NOMO-1 (cell line): ENCODE measurements around the gene TMSB4X.
"Not testable (repeated sequence)": the region's sequence is repeated elsewhere in the genome, so short reads cannot be mapped to it uniquely, and the experiment has no call there.

Experiments
- DNase-seq, 2 experiments: peaks; one replicate each; lab custom pipeline; 2025; ENCODE audit not compliant: unreplicated experiment in 2 of 2; lab: John Stamatoyannopoulos, UW

Gene TMSB4X

GRCh38 chrX:12974796-12975669, at the start of gene TMSB4X:
TSS of gene TMSB4X (plus strand) at chrX:12975110.
- DNase-seq, result peak; percentile 83 to 89

GRCh38 chrX:12929701-12930100, 45.2 kb upstream of the TMSB4X start:
- peak in 1 of 2 experiments; percentile 13 for DNase-seq

- no peak for DNase-seq
These were observed 44.8 kb upstream of the TMSB4X start for GRCh38 chrX:12930150-12930549.

GRCh38 chrX:12932244-12932643, 42.7 kb upstream of the TMSB4X start:
- DNase-seq, result no peak

GRCh38 chrX:12934850-12935249, 40.1 kb upstream of the TMSB4X start:
- DNase-seq, result no peak

GRCh38 chrX:12936947-12937346, 38.0 kb upstream of the TMSB4X start:
- no peak for DNase-seq

GRCh38 chrX:12940471-12940870, 34.4 kb upstream of the TMSB4X start:
- not testable (repeated sequence) for DNase-seq

GRCh38 chrX:12943592-12943991, 31.3 kb upstream of the TMSB4X start:
- DNase-seq, result not testable (repeated sequence)

GRCh38 chrX:12944452-12944851, 30.5 kb upstream of the TMSB4X start:
- not testable (repeated sequence) for DNase-seq

GRCh38 chrX:12945494-12945893, 29.4 kb upstream of the TMSB4X start:
- DNase-seq, result no peak

- no peak for DNase-seq
These were observed 28.5 kb upstream of the TMSB4X start for GRCh38 chrX:12946406-12946805.

- DNase-seq, result peak; percentile 73 to 84
These were observed 27.9 kb upstream of the TMSB4X start for GRCh38 chrX:12946838-12947544.

- DNase-seq, result no peak
These were observed 27.2 kb upstream of the TMSB4X start for GRCh38 chrX:12947545-12948235.

GRCh38 chrX:12948495-12948894, 26.4 kb upstream of the TMSB4X start:
- no peak for DNase-seq

- no peak for DNase-seq
These were observed 25.5 kb upstream of the TMSB4X start for GRCh38 chrX:12949205-12949926.

- DNase-seq, result peak; percentile 90 to 92
These were observed 24.8 kb upstream of the TMSB4X start for GRCh38 chrX:12949927-12950656.

GRCh38 chrX:12950851-12951594, 23.9 kb upstream of the TMSB4X start:
- DNase-seq, result peak; percentile 91 to 93

- peak in 1 of 2 experiments; percentile 44 for DNase-seq
These were observed 23.3 kb upstream of the TMSB4X start for GRCh38 chrX:12951595-12951975.

- no peak for DNase-seq
These were observed 21.5 kb upstream of the TMSB4X start for GRCh38 chrX:12953420-12953819.
